GM12864 (cell line): ENCODE results near the gene IDH2.

ENCODE experiments used
- DNase-seq: peaks from one replicate; pipeline ENCODE4 v3.0.0-alpha.2; 2011; ENCODE audit warnings: low read depth
- H3K4me3 ChIP-seq: 2 replicates; pipeline ENCODE4 v1.5.1; 2011; ENCODE audit warnings: mild to moderate bottlenecking, low read depth, low read length, control low read depth
- TF ChIP-seq, protein P1 (sequence below): IDR thresholded peaks from 2 replicates; pipeline ENCODE4 v1.5.1; 2011; ENCODE audit warnings: low read depth, mild to moderate bottlenecking, moderate library complexity, low read length, control low read depth, inconsistent platforms; ENCODE audit errors: missing control alignments

IDH2 gene

DNA sequence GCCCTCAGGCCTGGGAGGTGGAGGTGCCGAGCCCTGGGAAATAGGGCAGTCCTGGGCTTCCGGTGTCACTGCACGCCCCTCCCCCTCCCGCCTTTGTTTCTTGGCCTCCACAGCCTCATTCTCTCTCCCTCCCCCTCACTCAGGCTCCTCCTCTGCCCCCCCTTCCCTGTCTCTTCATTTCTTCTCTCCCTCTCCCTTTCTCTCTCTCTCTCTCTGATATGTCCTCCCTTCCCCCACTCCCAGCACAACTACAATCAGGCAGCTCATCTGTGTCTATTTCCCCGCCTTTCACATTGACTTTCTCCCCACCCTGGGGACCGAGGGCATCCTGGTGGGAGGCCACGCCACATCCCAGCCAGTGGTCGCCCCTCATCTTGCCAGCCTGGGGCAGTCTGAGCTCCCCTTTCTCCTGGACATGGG is 40.2 kb downstream of the IDH2 start:
- TF ChIP-seq, protein P1, sequence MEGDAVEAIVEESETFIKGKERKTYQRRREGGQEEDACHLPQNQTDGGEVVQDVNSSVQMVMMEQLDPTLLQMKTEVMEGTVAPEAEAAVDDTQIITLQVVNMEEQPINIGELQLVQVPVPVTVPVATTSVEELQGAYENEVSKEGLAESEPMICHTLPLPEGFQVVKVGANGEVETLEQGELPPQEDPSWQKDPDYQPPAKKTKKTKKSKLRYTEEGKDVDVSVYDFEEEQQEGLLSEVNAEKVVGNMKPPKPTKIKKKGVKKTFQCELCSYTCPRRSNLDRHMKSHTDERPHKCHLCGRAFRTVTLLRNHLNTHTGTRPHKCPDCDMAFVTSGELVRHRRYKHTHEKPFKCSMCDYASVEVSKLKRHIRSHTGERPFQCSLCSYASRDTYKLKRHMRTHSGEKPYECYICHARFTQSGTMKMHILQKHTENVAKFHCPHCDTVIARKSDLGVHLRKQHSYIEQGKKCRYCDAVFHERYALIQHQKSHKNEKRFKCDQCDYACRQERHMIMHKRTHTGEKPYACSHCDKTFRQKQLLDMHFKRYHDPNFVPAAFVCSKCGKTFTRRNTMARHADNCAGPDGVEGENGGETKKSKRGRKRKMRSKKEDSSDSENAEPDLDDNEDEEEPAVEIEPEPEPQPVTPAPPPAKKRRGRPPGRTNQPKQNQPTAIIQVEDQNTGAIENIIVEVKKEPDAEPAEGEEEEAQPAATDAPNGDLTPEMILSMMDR: no peak

DNA sequence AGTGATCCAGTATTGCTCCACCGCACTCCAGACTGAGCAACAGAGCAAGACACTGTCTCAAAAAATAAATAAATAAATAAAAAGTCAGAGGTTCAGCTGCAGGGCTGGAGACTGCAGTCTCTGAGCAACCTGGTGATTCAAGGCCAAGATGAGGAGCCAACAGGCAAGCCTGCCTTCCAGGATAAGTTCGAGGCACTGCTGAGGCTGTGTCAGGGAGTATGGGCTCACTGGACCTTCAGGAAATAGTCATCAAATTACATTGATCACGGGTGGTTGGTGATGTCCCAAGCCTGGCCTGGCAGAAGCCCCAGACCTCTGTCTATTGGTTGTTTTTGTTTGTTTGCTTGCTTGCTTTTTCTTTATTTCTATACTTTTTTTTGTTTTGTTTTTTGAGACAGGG is 41.5 kb downstream of the IDH2 start:
- no peak for DNase-seq
- H3K4me3 ChIP-seq: no peak overlapping the region
- TF ChIP-seq, protein P1: no peak

More for the DNA sequence above, 40.2 kb downstream of the IDH2 start:
- H3K4me3 ChIP-seq: no peak overlapping the region
- DNase-seq: no peak

DNA sequence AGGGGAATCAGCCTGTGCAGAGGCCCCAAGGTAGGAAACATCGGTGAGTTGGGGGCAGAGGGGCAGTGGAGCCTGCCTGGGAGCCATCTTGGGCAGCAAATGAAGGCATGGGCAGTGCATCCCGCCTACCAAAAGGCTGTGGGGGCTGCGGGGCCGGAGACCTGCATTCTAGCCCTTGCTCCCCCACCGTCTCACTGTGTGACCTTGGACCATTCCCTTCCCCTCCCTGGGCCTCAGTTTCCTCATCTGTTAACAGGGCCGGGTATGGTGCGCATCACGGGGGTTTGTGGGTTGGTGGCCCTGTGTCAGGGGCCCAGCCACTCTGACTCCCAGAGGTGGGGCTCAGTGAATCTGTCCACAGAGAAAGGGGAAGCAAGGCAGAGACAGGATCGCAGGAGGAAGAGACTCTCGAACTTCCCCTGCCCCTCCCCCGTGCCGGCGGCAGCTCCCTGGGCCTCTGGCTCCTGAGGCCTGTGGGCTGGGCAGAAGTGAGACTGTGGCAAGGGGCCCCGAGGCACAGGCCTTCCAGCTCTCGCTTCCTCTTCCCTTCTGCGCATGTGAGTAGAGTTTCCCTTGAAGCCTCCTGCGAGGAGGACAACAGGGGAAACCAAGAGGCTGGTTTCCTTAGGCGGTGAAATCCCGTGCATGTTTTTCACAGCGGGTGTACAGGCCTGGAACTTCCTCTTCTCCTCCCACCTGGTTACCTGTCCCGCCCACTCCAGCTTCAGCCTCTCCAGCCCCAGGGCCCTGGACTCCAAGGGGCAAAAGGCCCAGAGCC is 42.9 kb downstream of the IDH2 start:
- peak; percentile 96 for DNase-seq
- H3K4me3 ChIP-seq: peak overlapping the region; percentile 5
- TF ChIP-seq, protein P1: no peak

DNA sequence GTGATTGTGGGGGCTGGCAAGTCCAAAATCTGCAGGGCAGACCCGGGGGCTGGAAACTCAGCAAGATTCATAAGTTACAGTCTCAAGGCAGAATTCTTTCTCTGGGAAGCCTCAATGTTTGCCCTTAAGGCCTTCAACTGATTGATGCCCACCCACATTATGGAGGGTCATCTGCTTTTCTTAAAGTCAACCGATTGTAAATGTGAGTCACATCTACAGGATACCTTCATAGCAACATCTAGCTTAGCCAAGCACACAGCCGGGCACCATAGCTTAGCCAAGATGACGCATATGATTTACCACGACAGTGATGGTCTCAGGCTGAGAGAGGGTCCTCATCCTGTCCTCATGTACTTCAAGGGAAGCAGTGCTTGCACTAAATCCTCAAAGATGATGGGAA is 43.5 kb downstream of the IDH2 start:
- TF ChIP-seq, protein P1: no peak
- no peak overlapping the region; the same call in 1 of the 2 replicates for H3K4me3 ChIP-seq

DNA sequence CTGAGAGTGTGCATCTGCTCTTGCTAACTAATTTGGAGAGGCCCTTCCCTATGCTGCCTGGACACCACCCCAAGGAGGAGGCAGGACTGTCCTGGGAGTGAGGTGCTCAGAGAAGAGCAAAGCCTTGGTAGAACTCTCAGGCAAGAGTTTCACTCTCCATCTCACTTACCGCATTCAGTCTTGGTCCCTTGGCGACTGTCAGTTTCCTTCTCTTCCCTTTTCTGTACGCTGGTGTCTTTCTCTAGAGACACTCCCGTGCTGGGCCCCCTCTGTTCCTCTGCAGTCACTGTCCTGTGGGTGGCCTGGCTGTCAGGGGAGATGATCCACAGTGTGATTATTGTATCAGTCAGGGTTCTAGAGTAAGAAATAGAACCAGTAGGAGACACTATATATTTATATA is 44.0 kb downstream of the IDH2 start:
- TF ChIP-seq, protein P1: no peak
- peak; percentile 42 for DNase-seq
- no peak overlapping the region for H3K4me3 ChIP-seq

More for the DNA sequence above, 43.5 kb downstream of the IDH2 start:
- no peak for DNase-seq

DNA sequence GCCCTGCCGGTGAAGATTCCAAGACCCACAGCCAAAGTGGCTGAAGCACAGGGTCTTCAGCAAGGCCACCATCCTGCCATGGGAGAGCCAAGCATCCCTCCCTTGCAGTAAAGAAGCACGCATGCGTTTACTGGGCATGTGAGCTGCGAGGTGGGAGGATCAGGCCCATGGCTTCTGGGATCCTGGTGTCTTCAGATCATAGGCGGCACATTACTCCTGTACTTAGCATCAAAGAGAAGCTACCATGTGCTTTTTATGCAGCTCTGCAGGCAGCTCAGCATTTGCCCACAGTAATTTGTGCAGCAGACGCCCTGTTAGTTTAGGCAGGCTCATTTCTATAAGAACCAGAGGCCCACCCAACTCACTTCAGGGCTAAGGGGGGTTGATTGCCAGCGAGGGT is 45.7 kb downstream of the IDH2 start:
- DNase-seq: no peak
- TF ChIP-seq, protein P1: no peak

DNA sequence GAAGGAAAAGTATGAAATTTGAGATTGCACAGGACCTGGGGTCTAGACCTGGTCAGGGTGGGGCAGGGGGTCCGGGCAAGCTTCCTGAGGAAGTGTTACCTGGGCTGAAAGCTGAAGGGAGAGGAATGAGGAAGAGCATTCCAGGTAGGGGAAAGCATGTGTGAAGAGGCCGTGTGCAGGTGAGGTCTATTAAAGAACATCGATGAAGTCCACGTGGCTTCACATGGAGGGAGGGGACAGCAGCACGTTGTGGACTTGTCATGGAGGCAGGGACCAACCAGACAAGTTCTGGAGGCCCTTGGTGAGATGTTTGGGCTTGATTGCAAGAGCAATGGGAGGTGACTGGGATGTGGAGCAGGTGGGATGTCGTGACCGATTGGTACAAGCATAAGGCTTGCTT is 47.1 kb downstream of the IDH2 start:
- H3K4me3 ChIP-seq: no peak overlapping the region
- TF ChIP-seq, protein P1: no peak
- DNase-seq: no peak

More for the DNA sequence above, 45.7 kb downstream of the IDH2 start:
- no peak overlapping the region for H3K4me3 ChIP-seq
